ENCODE data around the gene RASSF8.

GRCh38 chr12:26032290-26032689, 73.8 kb downstream of the RASSF8 start:
- TF ChIP-seq EZH2phosphoT487 (IDR thresholded peaks at IDR 0.05; ENCODE audit: borderline replicate concordance, low read depth, low read length) (no peak), CTCF (conservative IDR thresholded peaks at IDR 0.05; ENCODE audit: low read length) (no peak)

Data from OCI-LY7 (cell line).